Stomach (tissue), 9 donors: Measurements from ENCODE around the gene JAKMIP1. TPM values are rescaled to one million over a fixed set of nuclear protein-coding genes. Genes with fewer than 3 reads are reported as not detected.

ENCODE experiments used
- DNase-seq, 2 donors: peaks; one replicate each; pipeline versions ENCODE4 v3.0.0 to v3.0.0-alpha.2; 2013 to 2019
- H3K27ac ChIP-seq, 5 donors: fragments of 200-600 bp in 4 of 5; sonication (generic) in 4 of 5; one replicate each; pipeline ENCODE4 v1.5.1; 2013 to 2019; ENCODE audit warnings: mild to moderate bottlenecking in 1 of 5, moderate library complexity in 1 of 5
- H3K27me3 ChIP-seq, 3 donors: fragments of 200-600 bp; sonication (generic); one replicate each; pipeline ENCODE4 v1.5.1; 2017 to 2019; ENCODE audit warnings: mixed run types in 1 of 3
- H3K36me3 ChIP-seq, 4 donors: fragments of 200-600 bp; sonication (generic); 1 replicate in 3 of 4; 2 replicates in 1 of 4; pipeline ENCODE4 v1.5.1; 2016 to 2019
- H3K4me1 ChIP-seq, 4 donors: fragments of 200-600 bp; sonication (generic); one replicate each; pipeline ENCODE4 v1.5.1; 2016 to 2019
- H3K4me3 ChIP-seq, 4 donors: fragments of 200-600 bp; sonication (generic) in 3 of 4; one replicate each; pipeline ENCODE4 v1.5.1; 2016 to 2019; ENCODE audit warnings: mild to moderate bottlenecking in 1 of 4
- H3K9me3 ChIP-seq, 4 donors: fragments of 200-600 bp; sonication (generic); one replicate each; pipeline ENCODE4 v1.5.1; 2016 to 2019
- EP300 ChIP-seq: sonication (generic); formaldehyde crosslinking; IDR thresholded peaks from one replicate; pipeline ENCODE4 v1.6.1; 2017; ENCODE audit warnings: antibody characterized with exemption
- POLR2A ChIP-seq, 4 donors: fragments of 450-650 bp; IDR thresholded peaks; one replicate each; pipeline ENCODE4 v1.6.1; 2016; ENCODE audit warnings: antibody characterized with exemption in 4 of 4, control low read depth in 2 of 4, mild to moderate bottlenecking in 1 of 4, moderate library complexity in 1 of 4
- POLR2AphosphoS5 ChIP-seq, 3 donors: sonication (generic); formaldehyde crosslinking; IDR thresholded peaks; one replicate each; pipeline ENCODE4 v1.6.1; 2016; ENCODE audit warnings: antibody characterized with exemption in 3 of 3
- WGBS, 5 donors: extraction: QIAGEN DNeasy Blood & Tissue Kit in 3 of 5; methylation state at CpG; one replicate each; pipeline versions ENCODE4 v1.1.5 to v1.1.7; 2013 to 2018; 5-methylcytosine and 5-hydroxymethylcytosine counted together
- intact Hi-C: fragments of 100-400 bp; cut with DNase I; formaldehyde crosslinking; loops from one replicate; pipeline ENCODE4 v1.15.1; 2023; ENCODE audit warnings: low total_unique reads
- polyA plus RNA-seq, 3 donors: library from polyadenylated mRNA; stranded (reverse); fragments of 200-250 nt; gene quantifications; one replicate each; pipeline ENCODE4 v1.2.3, GENCODE V29; 2013
- total RNA-seq, 5 donors: library from RNA; depleted of rRNA; stranded (reverse); fragments of >200 nt; gene quantifications; one replicate each; pipeline versions ENCODE4 v1.1.0 to v1.2.3, GENCODE V29; 2014 to 2016
- TF ChIP-seq, protein P1 (sequence below), 7 experiments: fragments of 450-650 bp in 4 of 7; fragments of 200-600 bp in 3 of 7; sonication (generic) in 3 of 7; IDR thresholded peaks; one replicate each; pipeline ENCODE4 v1.5.1; 2016 to 2019; ENCODE audit warnings: antibody characterized with exemption in 7 of 7, control low read depth in 2 of 7, mild to moderate bottlenecking in 1 of 7
- donor health status: healthy with polysubstance abuse.
- donor health status: Bipolar disorder and iron deficiency.
- donor health status: healthy.

Gene JAKMIP1
- total and polyA plus RNA-seq, 8 donors, result 0.18 to 10.3 (median 0.54) TPM; not detected in 2

DNA sequence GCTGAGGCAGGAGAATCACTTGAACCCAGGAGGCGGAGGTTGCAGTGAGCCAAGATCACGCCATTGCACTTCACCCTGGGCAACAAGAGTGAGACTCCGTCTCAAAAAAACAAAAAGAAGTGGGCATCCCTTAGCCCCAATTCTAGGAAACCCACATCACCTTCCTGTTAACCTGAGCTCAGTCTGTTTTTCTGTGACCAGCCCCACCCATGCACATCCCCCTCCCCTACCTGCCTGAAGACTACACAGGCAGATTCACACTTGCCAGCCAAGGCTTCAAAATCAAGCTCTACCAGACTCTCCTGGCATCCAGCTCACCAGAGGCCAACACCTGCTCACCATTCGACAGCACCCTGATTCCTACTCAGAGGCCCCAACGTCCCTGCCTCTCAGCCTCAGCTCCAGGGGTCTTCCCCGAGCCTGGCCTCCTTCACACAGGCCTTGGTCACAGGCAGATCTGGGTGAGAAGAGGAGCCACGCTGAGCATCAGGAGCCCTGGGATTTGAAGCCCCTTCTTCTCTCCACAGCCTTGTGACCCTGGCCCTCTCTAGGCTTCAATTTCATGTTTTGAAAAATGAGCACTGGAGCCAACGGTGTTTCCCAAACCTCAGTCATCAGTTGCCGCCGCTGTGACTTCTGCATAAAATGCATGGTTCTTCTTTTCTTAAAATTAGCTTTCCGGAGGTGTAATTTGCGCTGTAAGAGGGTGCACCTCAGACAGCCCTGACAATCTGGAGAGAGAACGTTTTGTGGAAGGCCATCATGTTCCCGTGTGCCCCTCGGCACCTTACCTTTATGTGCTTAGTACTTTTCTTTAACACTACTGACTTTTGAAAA, 47.3 kb downstream of the JAKMIP1 start:
- TF ChIP-seq, protein P1, sequence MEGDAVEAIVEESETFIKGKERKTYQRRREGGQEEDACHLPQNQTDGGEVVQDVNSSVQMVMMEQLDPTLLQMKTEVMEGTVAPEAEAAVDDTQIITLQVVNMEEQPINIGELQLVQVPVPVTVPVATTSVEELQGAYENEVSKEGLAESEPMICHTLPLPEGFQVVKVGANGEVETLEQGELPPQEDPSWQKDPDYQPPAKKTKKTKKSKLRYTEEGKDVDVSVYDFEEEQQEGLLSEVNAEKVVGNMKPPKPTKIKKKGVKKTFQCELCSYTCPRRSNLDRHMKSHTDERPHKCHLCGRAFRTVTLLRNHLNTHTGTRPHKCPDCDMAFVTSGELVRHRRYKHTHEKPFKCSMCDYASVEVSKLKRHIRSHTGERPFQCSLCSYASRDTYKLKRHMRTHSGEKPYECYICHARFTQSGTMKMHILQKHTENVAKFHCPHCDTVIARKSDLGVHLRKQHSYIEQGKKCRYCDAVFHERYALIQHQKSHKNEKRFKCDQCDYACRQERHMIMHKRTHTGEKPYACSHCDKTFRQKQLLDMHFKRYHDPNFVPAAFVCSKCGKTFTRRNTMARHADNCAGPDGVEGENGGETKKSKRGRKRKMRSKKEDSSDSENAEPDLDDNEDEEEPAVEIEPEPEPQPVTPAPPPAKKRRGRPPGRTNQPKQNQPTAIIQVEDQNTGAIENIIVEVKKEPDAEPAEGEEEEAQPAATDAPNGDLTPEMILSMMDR (IDR thresholded peaks at IDR 0.05), result no peak
- TF ChIP-seq EP300, result no peak
- no peak for TF ChIP-seq POLR2A (IDR thresholded peaks at IDR 0.05)
- TF ChIP-seq POLR2AphosphoS5 (IDR thresholded peaks at IDR 0.05), result no peak
- Histone ChIP-seq H3K4me3 (no peak overlapping the region), H3K9me3 (no peaks in the 10 kb centered on the region), H3K27ac (no peak overlapping the region), H3K36me3 (no peaks in the 10 kb centered on the region), H3K27me3 (peaks cover 0 to 29% (median 4%) of the 10 kb centered on the region in 3 donors), H3K4me1 (no peaks in the 10 kb centered on the region)
- intact Hi-C loops, result no loop called here
- DNase-seq, result no peak
- WGBS, 5 donors, result 70 to 82% (median 77%) methylated on average over 15 of the region's 15 CpGs

DNA sequence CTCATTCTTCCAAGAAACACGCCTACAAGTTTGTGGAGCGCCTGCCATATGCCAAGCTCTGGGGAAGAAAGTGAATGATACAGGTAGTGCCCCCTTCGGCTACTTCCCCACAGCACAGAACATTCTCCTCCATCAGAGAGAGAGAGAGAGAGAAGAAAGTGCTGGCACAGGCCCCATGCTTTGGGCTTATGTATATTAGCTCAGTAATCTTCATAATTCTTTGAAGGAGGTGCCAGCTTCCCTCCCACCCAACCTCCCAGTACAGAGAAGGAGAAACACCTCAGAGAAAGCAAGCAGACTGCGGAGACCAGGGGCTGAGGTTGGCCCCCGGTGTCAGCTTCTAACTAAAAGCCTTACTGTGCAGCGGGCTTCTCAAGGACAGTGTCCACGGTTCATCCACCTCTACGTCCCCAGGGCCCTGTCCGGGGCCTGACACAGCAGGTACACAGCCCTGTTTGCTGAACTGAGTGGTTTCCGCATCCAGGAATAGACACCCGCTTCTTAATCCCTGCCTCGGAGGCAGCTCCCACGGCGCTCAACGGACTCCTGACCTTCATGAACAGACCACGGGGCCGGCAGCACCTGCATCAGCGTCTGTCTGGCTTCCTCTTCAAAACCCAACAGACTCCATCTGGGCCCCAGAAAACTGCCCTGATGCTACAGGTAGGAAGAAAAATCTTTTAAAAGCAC, 50.2 kb downstream of the JAKMIP1 start:
- peak in 1 of 2 donors; percentile 41 for DNase-seq
- Histone ChIP-seq H3K4me1 (no peaks in the 10 kb centered on the region), H3K27ac (no peak overlapping the region), H3K27me3 (peaks cover 0 to 26% (median 4%) of the 10 kb centered on the region in 3 donors), H3K36me3 (no peaks in the 10 kb centered on the region), H3K9me3 (no peaks in the 10 kb centered on the region), H3K4me3 (no peak overlapping the region)
- no peak for TF ChIP-seq POLR2A (IDR thresholded peaks at IDR 0.05)
- TF ChIP-seq POLR2AphosphoS5 (IDR thresholded peaks at IDR 0.05), result no peak
- TF ChIP-seq, protein P1 (IDR thresholded peaks at IDR 0.05), result no peak
- no peak for TF ChIP-seq EP300
- 78 to 82% (median 78%) methylated on average over 18 of the region's 18 CpGs for WGBS, 5 donors
- intact Hi-C loops, result no loop called here

DNA sequence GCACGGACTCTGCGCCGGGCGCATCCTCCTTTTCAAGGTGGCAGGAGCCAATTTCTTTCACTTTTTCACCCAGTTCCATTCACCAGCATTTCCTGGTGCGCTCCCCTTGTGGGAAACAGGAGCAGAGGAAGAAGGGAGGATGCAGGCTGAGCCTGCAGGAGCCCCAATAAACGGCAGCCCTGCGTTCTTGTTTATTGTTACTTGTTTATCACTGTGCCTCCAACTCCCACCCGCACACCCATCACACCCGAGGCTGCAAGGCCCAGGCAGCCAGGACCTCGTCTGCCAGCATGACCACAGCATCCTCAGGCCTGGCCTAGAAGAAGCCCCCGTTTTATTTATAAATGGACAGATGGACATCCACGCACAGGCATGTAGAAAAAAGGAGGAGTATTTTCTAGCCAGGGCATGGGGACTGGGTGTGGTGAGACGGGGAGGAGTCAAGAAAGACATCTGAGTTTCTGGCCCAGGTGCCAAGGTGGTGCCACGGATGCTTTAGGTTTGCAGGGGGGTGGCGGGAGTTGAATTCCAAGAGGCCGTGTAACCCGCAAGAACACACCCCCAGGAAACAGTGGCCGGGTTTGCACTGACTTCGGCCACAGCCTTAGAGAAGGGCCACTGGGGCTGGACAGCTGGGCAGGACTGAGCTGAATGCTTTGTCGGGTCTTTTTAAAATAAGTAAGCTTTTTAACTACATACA, 51.7 kb downstream of the JAKMIP1 start:
- 71 to 83% (median 79%) methylated on average over 20 of the region's 20 CpGs for WGBS, 5 donors
- DNase-seq, result no peak
- Histone ChIP-seq H3K27me3 (peaks cover 0 to 14% (median 4%) of the 10 kb centered on the region in 3 donors), H3K27ac (no peak overlapping the region), H3K4me1 (no peaks in the 10 kb centered on the region), H3K36me3 (no peaks in the 10 kb centered on the region), H3K9me3 (peaks cover 0 to 6% (median 2%) of the 10 kb centered on the region in 4 donors), H3K4me3 (no peak overlapping the region)
- no peak for TF ChIP-seq POLR2AphosphoS5 (IDR thresholded peaks at IDR 0.05)
- TF ChIP-seq POLR2A (IDR thresholded peaks at IDR 0.05), result no peak
- TF ChIP-seq, protein P1 (IDR thresholded peaks at IDR 0.05), result no peak
- no peak for TF ChIP-seq EP300
- intact Hi-C loops, result no loop called here

DNA sequence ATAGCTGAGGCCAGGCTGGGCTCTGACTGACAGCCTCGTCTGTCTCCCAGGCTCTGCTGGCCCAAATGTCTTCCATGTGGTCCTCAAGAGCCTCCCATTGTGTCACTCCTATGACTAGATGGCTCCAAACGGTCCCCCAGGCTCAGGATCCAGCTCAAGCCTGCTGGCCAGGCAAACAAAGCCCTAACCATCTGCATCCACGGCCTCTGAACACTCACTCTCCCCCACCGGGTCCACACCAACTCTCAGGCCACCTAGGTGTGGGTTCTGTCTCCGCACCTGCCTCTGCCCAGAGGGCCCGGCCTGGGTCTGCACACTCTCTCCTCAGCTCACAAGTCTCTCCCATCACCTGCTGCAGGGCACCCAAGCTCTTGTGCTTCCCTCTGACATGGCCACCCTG, 52.9 kb downstream of the JAKMIP1 start:
- peaks cover 0 to 12% (median 2%) of the 10 kb centered on the region in 4 donors for H3K9me3 ChIP-seq
- intact Hi-C loops, result no loop called here
- WGBS, 5 donors, result 71 to 82% (median 75%) methylated on average over 6 of the region's 6 CpGs
- H3K4me3 ChIP-seq, result no peak overlapping the region
- TF ChIP-seq POLR2AphosphoS5 (IDR thresholded peaks at IDR 0.05) (no peak), EP300 (no peak), POLR2A (IDR thresholded peaks at IDR 0.05) (no peak)
- TF ChIP-seq, protein P1 (IDR thresholded peaks at IDR 0.05), result no peak
- DNase-seq, result no peak
- H3K4me1 ChIP-seq, result no peaks in the 10 kb centered on the region
- no peaks in the 10 kb centered on the region for H3K36me3 ChIP-seq
- peaks cover 0 to 7% (median 4%) of the 10 kb centered on the region in 3 donors for H3K27me3 ChIP-seq
- no peak overlapping the region for H3K27ac ChIP-seq
